IPS-15b (cell line): ENCODE results near the gene NLRP6.
"Not testable (repeated sequence)": the region's sequence is repeated elsewhere in the genome, so short reads cannot be mapped to it uniquely, and the experiment has no call there.

Experiments used
- H3K27me3 ChIP-seq: one replicate; pipeline ENCODE4 v1.6.1; 2013; ENCODE audit warnings: low read length; ENCODE audit not compliant: control insufficient read depth, insufficient read depth
- H3K36me3 ChIP-seq: one replicate; pipeline ENCODE4 v1.6.1; 2013; ENCODE audit warnings: low read length; ENCODE audit not compliant: control insufficient read depth, insufficient read depth
- H3K4me1 ChIP-seq: one replicate; pipeline ENCODE4 v1.6.1; 2013; ENCODE audit warnings: mild to moderate bottlenecking, low read length; ENCODE audit not compliant: control insufficient read depth, insufficient read depth
- H3K4me3 ChIP-seq: one replicate; pipeline ENCODE4 v1.5.1; 2013; ENCODE audit warnings: low read depth, low read length
- H3K9ac ChIP-seq: one replicate; pipeline ENCODE4 v1.6.1; 2013; ENCODE audit warnings: low read depth, mild to moderate bottlenecking, low read length
- H3K9me3 ChIP-seq: one replicate; pipeline ENCODE4 v1.6.1; 2013; ENCODE audit warnings: mild to moderate bottlenecking, low read length; ENCODE audit not compliant: control insufficient read depth, insufficient read depth

Gene NLRP6

DNA sequence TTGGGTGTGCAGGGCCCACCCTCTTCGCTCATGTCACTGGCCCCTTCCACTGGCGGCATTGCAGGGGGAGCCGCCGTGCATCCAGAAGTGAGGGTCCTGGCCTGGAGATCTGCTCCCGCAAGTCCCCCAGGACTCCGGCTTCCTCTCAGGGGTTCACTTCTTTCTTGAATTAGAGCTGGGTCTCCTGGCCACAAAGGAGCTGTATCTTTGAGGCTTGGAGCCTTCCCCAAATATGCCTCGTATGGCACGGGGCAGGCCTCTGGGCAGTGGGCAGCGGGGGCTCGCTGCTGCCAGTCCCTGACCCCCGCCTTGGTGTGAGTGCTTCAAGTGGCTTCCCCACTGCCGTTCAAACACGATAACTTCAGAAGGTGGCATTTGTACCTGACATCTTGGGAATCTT is 49.8 kb downstream of the NLRP6 start:
- H3K4me1 ChIP-seq: peaks cover 4% of the 10 kb centered on the region

DNA sequence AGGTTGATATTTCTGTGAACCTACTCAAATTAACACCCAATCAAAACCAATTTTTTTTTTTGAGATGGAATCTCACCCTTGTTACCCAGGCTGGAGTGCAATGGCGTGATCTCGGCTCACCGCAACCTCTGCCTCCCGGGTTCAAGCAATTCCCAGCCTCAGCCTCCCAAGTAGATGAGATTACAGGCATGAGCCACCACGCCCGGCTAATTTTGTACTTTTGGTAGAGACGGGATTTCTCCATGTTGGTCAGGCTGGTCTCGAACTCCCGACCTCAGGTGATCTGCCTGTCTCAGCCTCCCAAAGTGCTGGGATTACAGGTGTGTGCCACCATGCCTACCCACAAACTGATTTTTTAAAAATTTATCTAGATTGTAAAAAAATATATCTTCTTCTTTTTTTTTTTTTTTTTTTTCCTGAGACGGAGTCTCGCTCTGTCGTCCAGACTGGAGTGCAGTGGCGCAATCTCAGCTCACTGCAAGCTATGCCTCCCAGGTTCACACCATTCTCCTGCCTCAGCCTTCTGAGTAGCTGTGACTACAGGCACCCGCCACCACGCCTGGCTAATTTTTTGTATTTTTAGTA is 50.4 kb downstream of the NLRP6 start:
- H3K4me3 ChIP-seq, H3K9ac ChIP-seq, H3K9me3 ChIP-seq, H3K36me3 ChIP-seq, H3K4me1 ChIP-seq, H3K27me3 ChIP-seq: not testable (repeated sequence)

More for the DNA sequence above, 49.8 kb downstream of the NLRP6 start:
- no peak overlapping the region for H3K4me3 ChIP-seq
- H3K27me3 ChIP-seq: no peaks in the 10 kb centered on the region
- H3K9ac ChIP-seq: no peak overlapping the region
- H3K36me3 ChIP-seq: peaks cover 2% of the 10 kb centered on the region
- peaks cover 2% of the 10 kb centered on the region for H3K9me3 ChIP-seq

DNA sequence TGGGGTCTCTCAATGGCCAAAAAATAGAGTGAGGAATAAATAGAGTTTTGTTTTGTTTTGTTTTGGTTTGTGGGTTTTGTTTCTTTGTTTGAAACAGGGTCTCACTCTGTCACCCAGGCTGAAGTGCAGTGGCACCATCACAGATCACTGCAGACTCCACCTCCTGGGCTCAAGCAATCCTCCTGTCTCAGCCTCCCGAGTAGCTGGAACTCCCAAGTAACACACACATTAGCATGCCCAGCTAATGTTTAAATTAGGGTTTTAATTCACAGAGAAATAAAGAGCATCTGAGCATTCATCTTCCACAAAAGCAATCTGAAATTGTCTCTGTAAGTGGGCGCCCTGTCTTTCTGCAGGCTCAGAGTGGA is 51.7 kb downstream of the NLRP6 start:
- H3K9ac ChIP-seq: no peak overlapping the region
- peaks cover 4% of the 10 kb centered on the region for H3K9me3 ChIP-seq
- H3K4me3 ChIP-seq: no peak overlapping the region
- peaks cover 8% of the 10 kb centered on the region for H3K4me1 ChIP-seq
- no peaks in the 10 kb centered on the region for H3K27me3 ChIP-seq
- peaks cover 4% of the 10 kb centered on the region for H3K36me3 ChIP-seq

DNA sequence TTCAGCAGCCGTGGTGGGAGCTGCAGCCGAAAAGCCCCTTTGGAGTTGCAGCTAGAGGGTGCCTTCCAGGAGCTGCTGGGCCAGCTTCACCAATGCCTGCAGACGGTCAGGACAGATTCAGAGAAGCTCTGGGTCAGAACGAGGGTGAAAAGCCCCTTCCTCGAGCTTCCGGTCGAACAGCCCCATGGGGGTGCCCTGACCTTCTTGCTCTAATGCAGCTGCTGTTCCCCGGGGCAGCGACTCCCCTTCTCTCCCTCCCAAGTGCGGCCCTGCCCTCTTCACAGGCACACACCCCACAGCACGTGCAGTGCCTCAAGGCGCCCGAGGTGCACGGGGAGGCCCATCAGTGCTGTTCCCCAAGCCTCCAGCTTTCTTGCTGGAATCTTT is 52.1 kb downstream of the NLRP6 start:
- H3K9ac ChIP-seq: no peak overlapping the region
- H3K27me3 ChIP-seq: no peaks in the 10 kb centered on the region
- peaks cover 4% of the 10 kb centered on the region for H3K36me3 ChIP-seq
- no peak overlapping the region for H3K4me3 ChIP-seq
- peaks cover 4% of the 10 kb centered on the region for H3K9me3 ChIP-seq
- peaks cover 9% of the 10 kb centered on the region for H3K4me1 ChIP-seq

DNA sequence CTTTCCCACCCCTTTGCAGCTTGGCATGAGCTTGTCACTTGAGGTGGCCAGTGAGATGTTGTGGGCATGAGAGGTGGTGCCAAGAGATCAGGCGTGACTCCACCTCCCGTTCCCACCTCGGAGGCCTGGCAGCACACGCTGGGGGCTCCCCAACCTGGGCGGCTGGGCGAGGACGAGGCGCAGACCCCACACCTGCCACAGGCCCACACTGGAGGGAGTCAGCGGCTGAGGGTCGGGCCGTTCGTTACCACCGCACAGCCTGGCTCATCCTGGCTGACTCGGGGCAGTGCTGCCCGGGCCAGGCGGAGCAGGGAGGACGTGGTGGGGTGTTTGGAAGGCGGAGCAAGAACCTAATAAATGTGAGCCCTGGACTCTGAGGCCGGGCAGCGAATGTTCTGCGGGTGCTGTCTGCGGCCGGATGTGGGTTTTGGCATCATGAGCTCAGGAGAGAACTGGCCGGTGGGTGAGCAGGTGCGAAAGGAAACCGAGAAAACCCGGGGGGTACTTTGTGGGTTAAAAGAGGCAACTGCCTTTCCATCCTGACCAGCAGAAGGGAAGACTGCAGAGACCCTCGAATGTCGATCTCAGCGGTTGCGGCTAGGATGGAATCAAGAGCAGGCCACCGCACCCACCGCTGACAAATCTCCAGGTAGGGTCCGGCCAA is 52.6 kb downstream of the NLRP6 start:
- Histone ChIP-seq H3K9ac (no peak overlapping the region), H3K4me1 (peaks cover 14% of the 10 kb centered on the region), H3K9me3 (peaks cover 4% of the 10 kb centered on the region), H3K4me3 (no peak overlapping the region), H3K27me3 (no peaks in the 10 kb centered on the region), H3K36me3 (peaks cover 4% of the 10 kb centered on the region)

DNA sequence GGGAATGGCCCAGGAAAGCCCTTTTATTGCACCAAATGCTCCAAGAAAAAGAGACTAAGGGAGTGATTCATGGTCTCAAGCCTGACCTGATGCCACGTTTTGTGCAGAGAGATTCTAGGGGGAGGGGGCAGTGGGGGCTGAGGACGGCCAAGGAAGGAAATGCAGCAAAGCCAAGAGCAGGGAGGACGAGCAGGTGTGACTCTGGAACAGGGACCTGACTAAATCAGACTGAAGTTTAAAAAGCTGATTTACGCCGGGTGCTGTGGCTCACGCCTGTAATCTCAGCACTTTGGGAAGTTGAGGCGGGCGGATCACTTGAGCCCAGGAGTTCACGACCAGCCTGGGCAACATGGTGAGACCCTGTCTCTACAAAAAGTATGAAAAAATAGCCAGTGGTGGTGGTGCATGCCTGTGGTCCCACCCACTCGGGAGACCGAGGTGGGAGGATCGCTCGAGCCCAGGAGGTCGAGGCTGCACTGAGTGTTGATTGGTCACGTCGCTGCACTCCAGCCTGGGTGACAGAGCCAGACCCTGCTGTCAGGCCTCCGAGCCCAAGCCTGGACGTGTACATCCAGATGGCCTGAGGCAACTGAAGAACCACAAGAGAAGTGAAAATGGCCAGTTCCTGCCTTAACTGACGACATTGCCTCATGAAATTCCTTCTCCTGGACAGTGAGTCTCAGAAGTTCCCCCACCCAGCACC is 53.3 kb downstream of the NLRP6 start:
- Histone ChIP-seq H3K4me3 (no peak overlapping the region), H3K9me3 (peaks cover 4% of the 10 kb centered on the region), H3K9ac (no peak overlapping the region), H3K27me3 (no peaks in the 10 kb centered on the region), H3K36me3 (peaks cover 4% of the 10 kb centered on the region), H3K4me1 (peaks cover 20% of the 10 kb centered on the region)

DNA sequence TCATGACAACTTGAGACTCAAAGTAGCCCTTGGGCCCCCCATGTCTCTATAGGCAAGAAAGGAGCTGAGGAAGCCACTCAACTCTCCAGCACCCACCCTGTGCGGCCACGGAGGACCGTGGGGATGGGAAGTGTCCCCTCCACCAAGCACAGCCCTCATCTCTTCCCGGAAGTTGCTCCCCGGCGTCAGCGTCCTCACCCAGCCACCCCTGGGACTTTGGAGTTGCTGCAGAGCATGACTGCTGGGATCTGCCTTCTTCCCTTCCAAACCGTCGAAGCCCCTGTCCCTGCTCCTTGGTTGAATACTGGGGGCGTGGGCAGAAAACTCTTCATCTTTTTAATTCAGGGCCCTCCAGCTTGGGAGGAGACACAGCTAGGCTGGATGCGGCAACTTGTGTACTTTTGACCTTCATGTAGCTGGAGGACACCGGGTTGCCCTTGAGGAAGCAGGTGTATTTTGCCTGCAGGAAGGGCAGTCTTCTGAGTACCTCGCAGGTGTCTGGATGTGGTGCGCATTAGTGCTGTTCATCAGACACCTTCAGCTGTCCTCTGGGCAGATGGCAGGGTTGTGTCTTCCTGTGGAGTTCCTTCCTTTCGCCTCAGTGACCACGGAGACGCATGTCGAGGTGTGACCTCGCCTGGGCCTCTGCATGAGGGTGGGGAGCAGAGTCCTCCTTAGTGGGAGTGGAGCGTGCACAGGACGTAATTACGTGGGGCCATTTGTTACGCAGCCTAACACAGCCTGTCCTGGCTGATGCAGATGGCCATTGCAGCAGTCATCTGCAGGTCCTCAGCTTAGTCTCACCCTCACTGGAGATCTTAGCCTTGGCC is 54.7 kb downstream of the NLRP6 start:
- H3K9ac ChIP-seq: no peak overlapping the region
- H3K9me3 ChIP-seq: peaks cover 4% of the 10 kb centered on the region
- peaks cover 4% of the 10 kb centered on the region for H3K36me3 ChIP-seq
- H3K27me3 ChIP-seq: no peaks in the 10 kb centered on the region
- H3K4me3 ChIP-seq: peak overlapping the region; percentile 5
- peaks cover 22% of the 10 kb centered on the region for H3K4me1 ChIP-seq

DNA sequence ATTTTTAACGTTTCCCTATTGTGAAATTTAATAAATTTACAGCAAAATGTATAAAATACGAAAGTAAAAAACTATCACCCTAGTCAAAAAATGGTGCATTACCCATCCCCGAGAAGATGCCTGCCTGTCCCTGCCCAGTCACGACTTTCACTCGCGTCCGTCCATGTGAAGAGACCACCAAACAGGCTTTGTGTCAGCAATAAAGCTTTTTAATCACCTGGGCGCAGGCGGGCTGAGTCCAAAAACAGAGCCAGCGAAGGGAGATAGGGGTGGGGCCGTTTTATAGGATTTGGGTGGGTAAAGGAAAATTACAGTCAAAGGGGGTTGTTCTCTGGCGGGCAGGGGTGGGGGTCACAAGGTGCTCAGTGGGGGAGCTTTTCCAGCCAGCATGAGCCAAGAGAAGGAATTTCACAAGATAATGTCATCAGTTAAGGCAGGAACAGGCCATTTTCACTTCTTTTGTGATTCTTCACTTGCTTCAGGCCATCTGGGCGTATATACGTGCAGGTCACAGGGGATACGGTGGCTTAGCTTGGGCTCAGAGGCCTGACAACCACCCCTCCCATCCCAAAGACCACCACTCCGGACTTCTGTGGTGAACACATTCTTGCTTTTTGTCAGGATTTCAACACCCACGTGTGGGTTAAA is 55.5 kb downstream of the NLRP6 start:
- H3K9me3 ChIP-seq: not testable (repeated sequence)
- H3K4me3 ChIP-seq: peak overlapping the region; percentile 9

DNA sequence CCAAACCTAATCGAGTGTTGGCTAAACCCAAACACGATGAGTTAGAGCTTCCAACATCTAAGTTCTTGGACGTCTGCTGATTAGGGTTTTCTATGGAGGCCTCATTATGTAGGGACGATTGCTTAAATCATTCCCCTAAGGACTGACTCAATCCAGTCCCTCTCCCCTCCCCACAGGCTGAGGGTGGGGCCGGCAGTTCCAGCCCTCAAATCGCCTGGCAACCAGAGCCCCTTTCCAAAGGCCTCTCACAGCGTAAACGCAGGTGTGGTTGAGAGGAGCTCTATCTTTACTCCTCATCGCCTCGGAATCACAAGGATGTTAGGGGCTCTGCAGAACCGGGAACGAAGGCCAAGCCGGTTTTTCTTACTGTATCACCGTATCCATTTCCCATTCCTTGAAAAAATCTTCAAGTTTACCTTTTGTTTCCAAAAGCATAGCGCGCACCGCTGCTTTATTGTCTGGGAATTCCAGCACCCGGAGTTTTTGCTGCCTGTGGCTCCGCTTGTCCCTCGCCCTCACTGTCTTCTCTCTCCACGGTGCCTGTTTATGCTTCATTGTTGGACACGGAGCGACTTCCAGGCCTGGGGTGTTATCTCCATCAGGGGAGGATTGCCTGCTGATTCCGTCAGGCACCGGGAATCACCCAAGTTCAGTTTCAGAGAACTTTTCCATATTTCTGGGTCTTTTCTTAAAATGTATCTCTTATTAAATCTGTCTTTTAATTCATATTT is 56.2 kb downstream of the NLRP6 start:
- Histone ChIP-seq H3K9ac (peak overlapping the region; percentile 63), H3K36me3 (peaks cover 4% of the 10 kb centered on the region), H3K9me3 (peaks cover 4% of the 10 kb centered on the region), H3K4me1 (peaks cover 22% of the 10 kb centered on the region), H3K27me3 (no peaks in the 10 kb centered on the region), H3K4me3 (peak overlapping the region; percentile 31)

More for the DNA sequence above, 55.5 kb downstream of the NLRP6 start:
- Histone ChIP-seq H3K4me1 (peaks cover 22% of the 10 kb centered on the region), H3K9ac (peak overlapping the region; percentile 63)
- not testable (repeated sequence) for H3K27me3 ChIP-seq, H3K36me3 ChIP-seq
